Measurements from ENCODE around the gene LRRC15. TPM values are rescaled to one million over a fixed set of nuclear protein-coding genes. Genes with fewer than 3 reads are reported as not detected.

Gene LRRC15
- total and polyA plus RNA-seq, 2 experiments from 2014 or later, result 16.4 to 21.2 TPM

GRCh38 chr3:194323785-194324735 lies 45.5 kb downstream of the LRRC15 start:
- Histone ChIP-seq H3K4me2 (ENCODE audit: unreplicated experiment) (peak overlapping the region; percentile 45), H3K36me3 (ENCODE audit: low read depth) (no peaks in the 10 kb centered on the region), H3F3A (ENCODE audit: insufficient read depth) (peaks cover 11% of the 10 kb centered on the region; the same call in 1 of the 2 replicates), H3K9ac (peak overlapping the region; percentile 45), H3K4me3 (peak overlapping the region; percentile 45; the same call in 1 of the 2 replicates), H3K79me2 (ENCODE audit: insufficient read depth) (no peaks in the 10 kb centered on the region), H3K9me3 (ENCODE audit: low read depth) (no peaks in the 10 kb centered on the region), H3K4me1 (ENCODE audit: insufficient read depth) (peaks cover 16% of the 10 kb centered on the region), H3K27me3 (replicated peaks; ENCODE audit: insufficient read depth) (0 out of 2 replicates have a peak, but pooled peaks cover 6% of the 10 kb centered on the region), H4K20me1 (ENCODE audit: insufficient read depth) (no peaks in the 10 kb centered on the region), H3K27ac (no peak overlapping the region), H2AFZ (peak overlapping the region; percentile 79), H3K9me2 (ENCODE audit: insufficient read depth) (no peaks in the 10 kb centered on the region)
- TF ChIP-seq EZH2phosphoT487 (IDR thresholded peaks at IDR 0.05; ENCODE audit: insufficient read depth, low read depth) (no peak), EZH2 (IDR thresholded peaks at IDR 0.05; ENCODE audit: insufficient read depth, poor library complexity, severe bottlenecking) (no peak)
- in situ Hi-C loops (cut with MboI), result no loop called here
- DNase-seq, result peak; percentile 81
- WGBS, 2 experiments (ENCODE audit: low coverage in 1 of 2, low lambda C conversion rate in 2 of 2, missing lambda C conversion rate in 2 of 2), result 23 to 27% methylated on average over 37 to 39 of the region's 39 CpGs

- no peak for TF ChIP-seq EZH2phosphoT487 (IDR thresholded peaks at IDR 0.05; ENCODE audit: insufficient read depth, low read depth)
- no peak for TF ChIP-seq EZH2 (IDR thresholded peaks at IDR 0.05; ENCODE audit: insufficient read depth, poor library complexity, severe bottlenecking)
- in situ Hi-C loops (cut with MboI), result no loop called here
Observed at GRCh38 chr3:194322678-194323211, 46.8 kb downstream of the LRRC15 start.

GRCh38 chr3:194321693-194322640 lies 47.6 kb downstream of the LRRC15 start:
- WGBS, 2 experiments (ENCODE audit: low coverage in 1 of 2, low lambda C conversion rate in 2 of 2, missing lambda C conversion rate in 2 of 2), result 76 to 85% methylated on average over 18 to 26 of the region's 26 CpGs
- Histone ChIP-seq H3K27ac (no peak overlapping the region), H2AFZ (no peak overlapping the region), H3K4me3 (no peak overlapping the region), H3K9ac (no peak overlapping the region), H3K36me3 (ENCODE audit: low read depth) (no peaks in the 10 kb centered on the region), H3K9me2 (ENCODE audit: insufficient read depth) (no peaks in the 10 kb centered on the region), H3K4me1 (ENCODE audit: insufficient read depth) (peaks cover 16% of the 10 kb centered on the region), H3K79me2 (ENCODE audit: insufficient read depth) (no peaks in the 10 kb centered on the region), H4K20me1 (ENCODE audit: insufficient read depth) (no peaks in the 10 kb centered on the region), H3K4me2 (ENCODE audit: unreplicated experiment) (no peak overlapping the region), H3K27me3 (replicated peaks; ENCODE audit: insufficient read depth) (peaks cover 9% of the 10 kb centered on the region; the same call in 1 of the 2 replicates), H3F3A (ENCODE audit: insufficient read depth) (peaks cover 5% of the 10 kb centered on the region; the same call in 1 of the 2 replicates), H3K9me3 (ENCODE audit: low read depth) (no peaks in the 10 kb centered on the region)
- in situ Hi-C loops (cut with MboI), result no loop called here
- TF ChIP-seq EZH2 (IDR thresholded peaks at IDR 0.05; ENCODE audit: insufficient read depth, poor library complexity, severe bottlenecking) (no peak), EZH2phosphoT487 (IDR thresholded peaks at IDR 0.05; ENCODE audit: insufficient read depth, low read depth) (no peak)
- DNase-seq, result no peak

More at GRCh38 chr3:194322678-194323211, 46.8 kb downstream of the LRRC15 start:
- Histone ChIP-seq H3K9me3 (ENCODE audit: low read depth) (no peaks in the 10 kb centered on the region), H3K36me3 (ENCODE audit: low read depth) (no peaks in the 10 kb centered on the region), H4K20me1 (ENCODE audit: insufficient read depth) (no peaks in the 10 kb centered on the region), H3K4me3 (no peak overlapping the region), H3K27ac (peak overlapping the region; percentile 29; the same call in 1 of the 2 replicates), H3K27me3 (replicated peaks; ENCODE audit: insufficient read depth) (0 out of 2 replicates have a peak, but pooled peaks cover 8% of the 10 kb centered on the region), H3F3A (ENCODE audit: insufficient read depth) (peaks cover 11% of the 10 kb centered on the region; the same call in 1 of the 2 replicates), H3K9ac (no peak overlapping the region), H3K9me2 (ENCODE audit: insufficient read depth) (no peaks in the 10 kb centered on the region), H2AFZ (no peak overlapping the region), H3K4me1 (ENCODE audit: insufficient read depth) (peaks cover 16% of the 10 kb centered on the region), H3K4me2 (ENCODE audit: unreplicated experiment) (no peak overlapping the region), H3K79me2 (ENCODE audit: insufficient read depth) (no peaks in the 10 kb centered on the region)
- 65 to 68% methylated on average over 18 of the region's 18 CpGs for WGBS, 2 experiments (ENCODE audit: low coverage in 1 of 2, low lambda C conversion rate in 2 of 2, missing lambda C conversion rate in 2 of 2)
- peak; percentile 82 for DNase-seq

All from GM23248 (cell line).